Measurements from ENCODE around the gene CASZ1.

Gene CASZ1

DNA sequence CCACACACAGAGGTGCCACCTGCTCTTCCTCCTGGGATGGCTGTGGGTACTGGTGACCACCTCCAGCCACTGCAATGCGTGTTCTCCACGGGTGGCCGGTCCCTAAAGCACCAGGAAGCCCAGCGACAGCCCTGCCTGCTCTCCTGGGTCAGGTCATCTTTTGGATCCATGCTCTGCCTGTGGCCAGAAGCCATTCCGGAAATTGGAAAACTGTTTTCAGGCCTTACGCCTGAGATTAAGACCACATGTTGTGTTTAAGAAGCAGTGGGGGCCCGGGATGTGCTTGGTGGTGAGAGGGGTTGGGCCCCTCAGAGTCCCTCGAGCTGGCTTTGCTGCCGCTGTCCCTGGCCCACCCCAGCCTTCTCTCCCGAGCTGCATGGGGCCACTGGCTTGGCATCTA lies 170.9 kb downstream of the CASZ1 start:
- no peak overlapping the region for H3K27ac ChIP-seq (ENCODE audit: poor library complexity, severe bottlenecking)
- no peak for DNase-seq (ENCODE audit: low spot score)
- no peaks in the 10 kb centered on the region for H3K27me3 ChIP-seq (ENCODE audit: insufficient read depth, poor library complexity, severe bottlenecking)
- no peaks in the 10 kb centered on the region for H3K4me1 ChIP-seq (ENCODE audit: insufficient read depth, poor library complexity, severe bottlenecking)
- H3K4me3 ChIP-seq (ENCODE audit: severe bottlenecking) = no peak overlapping the region
- no peaks in the 10 kb centered on the region for H3K9me3 ChIP-seq (ENCODE audit: severe bottlenecking)
- peaks cover 5% of the 10 kb centered on the region; the same call in 1 of the 2 replicates for H3K36me3 ChIP-seq (ENCODE audit: low read depth)
- no peak for ATAC-seq (ENCODE audit: low read depth)
- TF ChIP-seq, protein P1, sequence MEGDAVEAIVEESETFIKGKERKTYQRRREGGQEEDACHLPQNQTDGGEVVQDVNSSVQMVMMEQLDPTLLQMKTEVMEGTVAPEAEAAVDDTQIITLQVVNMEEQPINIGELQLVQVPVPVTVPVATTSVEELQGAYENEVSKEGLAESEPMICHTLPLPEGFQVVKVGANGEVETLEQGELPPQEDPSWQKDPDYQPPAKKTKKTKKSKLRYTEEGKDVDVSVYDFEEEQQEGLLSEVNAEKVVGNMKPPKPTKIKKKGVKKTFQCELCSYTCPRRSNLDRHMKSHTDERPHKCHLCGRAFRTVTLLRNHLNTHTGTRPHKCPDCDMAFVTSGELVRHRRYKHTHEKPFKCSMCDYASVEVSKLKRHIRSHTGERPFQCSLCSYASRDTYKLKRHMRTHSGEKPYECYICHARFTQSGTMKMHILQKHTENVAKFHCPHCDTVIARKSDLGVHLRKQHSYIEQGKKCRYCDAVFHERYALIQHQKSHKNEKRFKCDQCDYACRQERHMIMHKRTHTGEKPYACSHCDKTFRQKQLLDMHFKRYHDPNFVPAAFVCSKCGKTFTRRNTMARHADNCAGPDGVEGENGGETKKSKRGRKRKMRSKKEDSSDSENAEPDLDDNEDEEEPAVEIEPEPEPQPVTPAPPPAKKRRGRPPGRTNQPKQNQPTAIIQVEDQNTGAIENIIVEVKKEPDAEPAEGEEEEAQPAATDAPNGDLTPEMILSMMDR (IDR thresholded peaks at IDR 0.05; ENCODE audit: poor library complexity, severe bottlenecking) = no peak

DNA sequence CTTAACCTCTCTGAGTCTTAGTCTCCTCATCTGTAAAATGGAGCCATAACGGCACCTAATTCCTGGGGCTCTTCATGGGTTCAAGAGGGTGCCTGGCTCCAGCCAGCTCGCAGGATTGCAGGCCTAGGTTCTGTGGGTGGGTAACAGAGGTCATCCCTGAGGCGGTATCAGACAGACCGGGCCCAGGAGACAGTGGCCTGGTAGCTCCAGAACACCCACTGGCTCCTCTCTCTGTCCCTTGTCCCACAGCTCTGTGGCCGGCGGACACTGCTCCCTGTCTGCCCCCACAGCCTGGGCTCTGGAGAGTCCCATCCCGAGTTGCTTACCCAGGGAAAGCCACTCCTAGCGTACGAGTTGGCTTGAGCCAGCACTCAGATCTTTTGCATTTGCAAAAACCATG lies 171.4 kb downstream of the CASZ1 start:
- Histone ChIP-seq H3K4me3 (ENCODE audit: severe bottlenecking) (no peak overlapping the region), H3K4me1 (ENCODE audit: insufficient read depth, poor library complexity, severe bottlenecking) (no peaks in the 10 kb centered on the region), H3K36me3 (ENCODE audit: low read depth) (peaks cover 5% of the 10 kb centered on the region; the same call in 1 of the 2 replicates), H3K27me3 (ENCODE audit: insufficient read depth, poor library complexity, severe bottlenecking) (no peaks in the 10 kb centered on the region), H3K9me3 (ENCODE audit: severe bottlenecking) (no peaks in the 10 kb centered on the region), H3K27ac (ENCODE audit: poor library complexity, severe bottlenecking) (no peak overlapping the region)
- DNase-seq (ENCODE audit: low spot score) = no peak
- no peak for ATAC-seq (ENCODE audit: low read depth)
- TF ChIP-seq, protein P1 (IDR thresholded peaks at IDR 0.05; ENCODE audit: poor library complexity, severe bottlenecking) = no peak

- Histone ChIP-seq H3K27ac (ENCODE audit: poor library complexity, severe bottlenecking) (no peak overlapping the region), H3K36me3 (ENCODE audit: low read depth) (peaks cover 5% of the 10 kb centered on the region; the same call in 1 of the 2 replicates), H3K4me1 (ENCODE audit: insufficient read depth, poor library complexity, severe bottlenecking) (peaks cover under 1% of the 10 kb centered on the region), H3K27me3 (ENCODE audit: insufficient read depth, poor library complexity, severe bottlenecking) (no peaks in the 10 kb centered on the region), H3K4me3 (ENCODE audit: severe bottlenecking) (no peak overlapping the region), H3K9me3 (ENCODE audit: severe bottlenecking) (no peaks in the 10 kb centered on the region)
- ATAC-seq (ENCODE audit: low read depth) = no peak
- no peak for DNase-seq (ENCODE audit: low spot score)
- TF ChIP-seq, protein P1 (IDR thresholded peaks at IDR 0.05; ENCODE audit: poor library complexity, severe bottlenecking) = no peak
Observed at GRCh38 chr1:10624256-10625050, 172.0 kb downstream of the CASZ1 start.

DNA sequence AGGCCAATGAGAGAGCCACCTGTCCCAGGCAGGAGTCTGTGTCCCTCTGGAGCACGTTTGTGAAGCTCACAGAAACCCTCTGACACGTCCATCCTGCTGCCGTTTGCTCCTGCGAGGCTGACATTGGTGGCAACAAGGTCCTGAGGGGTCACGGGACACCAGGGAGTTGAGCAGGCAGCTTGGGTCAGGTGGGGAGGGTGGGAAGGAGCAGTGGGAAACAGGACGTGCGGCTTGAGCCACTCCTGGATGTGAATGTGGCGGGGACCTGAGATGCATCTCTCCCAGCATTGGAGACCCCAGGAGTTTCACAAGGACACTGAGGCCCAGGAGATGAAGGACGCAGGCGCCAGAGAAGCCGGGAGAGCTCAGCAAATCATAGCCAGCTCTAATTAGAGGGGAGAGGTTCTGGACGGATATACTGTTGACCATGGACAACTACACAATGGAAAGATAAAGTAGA lies 172.7 kb downstream of the CASZ1 start:
- Histone ChIP-seq H3K27me3 (ENCODE audit: insufficient read depth, poor library complexity, severe bottlenecking) (no peaks in the 10 kb centered on the region), H3K36me3 (ENCODE audit: low read depth) (peaks cover 6% of the 10 kb centered on the region; the same call in 1 of the 2 replicates), H3K4me1 (ENCODE audit: insufficient read depth, poor library complexity, severe bottlenecking) (peaks cover 7% of the 10 kb centered on the region), H3K27ac (ENCODE audit: poor library complexity, severe bottlenecking) (no peak overlapping the region), H3K4me3 (ENCODE audit: severe bottlenecking) (no peak overlapping the region), H3K9me3 (ENCODE audit: severe bottlenecking) (no peaks in the 10 kb centered on the region)
- DNase-seq (ENCODE audit: low spot score) (no peak), ATAC-seq (ENCODE audit: low read depth) (no peak)
- TF ChIP-seq, protein P1 (IDR thresholded peaks at IDR 0.05; ENCODE audit: poor library complexity, severe bottlenecking) = no peak
